ENCODE data around the gene TUBB4A.

GRCh38 chr19:6509118-6509971, 7.2 kb upstream of the TUBB4A start:
- TF ChIP-seq CTCF (conservative IDR thresholded peaks at IDR 0.05; ENCODE audit: low read length) (no peak), EZH2phosphoT487 (IDR thresholded peaks at IDR 0.05; ENCODE audit: borderline replicate concordance, low read depth, low read length) (no peak)
